VCaP (cell line): ENCODE measurements around the gene AGBL1.

ENCODE experiments used
- H3K27ac ChIP-seq: fragments of 450-650 bp; 2 replicates; pipeline ENCODE4 v1.5.1; 2017
- CTCF ChIP-seq: fragments of 450-650 bp; conservative IDR thresholded peaks from 2 replicates; pipeline ENCODE4 v1.5.1; 2017; ENCODE audit warnings: mild to moderate bottlenecking, moderate library complexity

AGBL1 gene

GRCh38 chr15:86912661-86913060 lies 833.0 kb downstream of the AGBL1 start:
- no peak for TF ChIP-seq CTCF
- no peak overlapping the region for H3K27ac ChIP-seq

- peak overlapping the region; percentile 84 for H3K27ac ChIP-seq
- TF ChIP-seq CTCF: peak; percentile 87
Observed at GRCh38 chr15:86915811-86916331, 836.2 kb downstream of the AGBL1 start.

DNA sequence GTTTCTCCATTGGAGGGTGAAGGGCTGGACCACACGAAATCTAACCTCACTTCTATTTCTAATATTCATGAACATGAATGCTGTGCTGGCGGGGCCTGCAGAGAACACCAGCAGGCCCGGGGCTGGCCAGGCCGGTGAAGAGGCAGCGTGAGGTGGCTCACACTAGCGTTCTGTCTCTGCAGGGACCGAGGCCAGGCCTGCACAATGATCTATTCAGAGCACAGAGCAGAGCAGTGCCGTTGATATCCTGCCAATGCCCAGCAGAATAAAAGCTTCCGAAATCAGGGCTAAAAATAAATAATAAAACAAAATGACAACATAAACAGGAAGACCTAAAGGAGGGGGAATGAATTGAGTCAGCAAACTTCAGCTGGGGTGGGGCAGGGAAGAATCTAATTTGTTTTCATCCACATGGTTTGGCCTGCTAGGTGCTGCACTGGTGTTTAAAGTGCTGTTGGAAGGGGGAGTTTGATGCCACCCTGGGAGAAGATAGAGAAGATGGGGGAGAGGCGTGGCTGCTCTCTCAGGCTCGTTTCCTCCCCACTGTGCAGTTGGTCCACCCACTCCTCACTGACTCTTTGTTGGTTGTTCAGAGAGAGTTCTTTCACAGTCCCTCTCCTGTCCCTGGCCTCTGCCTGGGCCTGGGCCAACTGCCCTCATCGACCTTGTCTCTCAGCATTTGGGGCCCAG lies 837.1 kb downstream of the AGBL1 start:
- peak overlapping the region; percentile 84 for H3K27ac ChIP-seq
- TF ChIP-seq CTCF: no peak

DNA sequence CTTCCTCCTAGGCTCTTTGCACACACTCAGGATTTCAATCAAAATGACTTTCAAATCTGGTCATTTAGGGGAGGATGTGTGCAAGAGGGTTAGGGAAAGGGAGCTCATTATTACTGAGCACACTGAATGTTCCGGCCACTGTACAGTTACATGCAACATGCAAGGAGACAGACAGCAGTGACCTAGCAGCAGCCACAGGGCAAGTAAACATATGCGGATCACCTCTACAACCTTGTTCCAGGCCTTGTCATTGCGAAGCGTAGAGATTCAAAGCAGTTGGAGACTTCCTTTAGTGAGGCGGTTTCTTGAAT lies 837.6 kb downstream of the AGBL1 start:
- no peak for TF ChIP-seq CTCF
- H3K27ac ChIP-seq: peak overlapping the region; percentile 84

DNA sequence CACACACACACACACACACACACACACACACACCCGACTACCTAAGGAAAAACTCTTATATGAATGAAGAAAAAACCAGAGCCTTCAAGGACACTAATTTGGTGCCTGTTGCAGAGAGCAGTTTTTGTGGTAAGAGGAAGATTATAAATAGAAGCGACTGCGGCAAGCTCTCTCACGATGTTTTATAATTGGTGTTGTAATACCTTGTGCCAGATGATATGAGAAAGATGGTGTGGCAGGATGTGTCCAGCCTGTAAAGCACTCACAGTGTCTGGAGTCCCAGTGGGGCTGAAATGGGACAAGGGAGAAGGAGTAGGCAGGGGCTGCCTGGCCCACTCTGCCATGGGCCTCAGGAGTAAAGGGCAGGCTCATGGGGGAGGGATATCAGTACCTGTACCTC lies 839.9 kb downstream of the AGBL1 start:
- no peak overlapping the region for H3K27ac ChIP-seq
- TF ChIP-seq CTCF: no peak

DNA sequence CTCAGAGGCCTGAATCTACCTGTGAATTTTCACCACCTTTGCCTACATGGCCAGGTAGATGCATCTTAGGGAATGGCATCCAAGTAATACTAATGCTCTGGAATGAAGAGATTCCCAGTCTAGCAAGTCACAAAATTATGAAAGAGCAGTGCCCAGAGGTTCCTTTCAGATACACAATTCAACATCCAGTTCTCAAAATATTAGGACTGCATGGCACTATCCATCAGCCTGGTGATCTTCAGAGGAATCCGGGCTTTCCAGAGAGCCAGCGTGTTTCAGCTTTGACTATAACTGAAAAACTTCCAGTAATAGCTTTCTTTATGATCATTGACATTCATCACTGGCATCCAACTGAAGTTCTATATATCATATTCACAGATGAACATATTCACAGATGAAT lies 849.8 kb downstream of the AGBL1 start:
- TF ChIP-seq CTCF: no peak
- H3K27ac ChIP-seq: no peak overlapping the region

- TF ChIP-seq CTCF: no peak
- no peak overlapping the region for H3K27ac ChIP-seq
Observed at GRCh38 chr15:86932456-86932855, 852.8 kb downstream of the AGBL1 start.
